WI38 (cell line): ENCODE results near the gene LCOR.

ENCODE experiments used
- H3K4me3 ChIP-seq: 2 replicates; pipeline ENCODE4 v1.5.1; 2011; ENCODE audit warnings: low read depth, mild to moderate bottlenecking, control low read depth, low read length
- TF ChIP-seq, protein P1 (sequence below): IDR thresholded peaks from 2 replicates; pipeline ENCODE4 v1.5.1; 2012; ENCODE audit warnings: low read depth, mild to moderate bottlenecking, control low read depth, low read length

Gene LCOR

DNA sequence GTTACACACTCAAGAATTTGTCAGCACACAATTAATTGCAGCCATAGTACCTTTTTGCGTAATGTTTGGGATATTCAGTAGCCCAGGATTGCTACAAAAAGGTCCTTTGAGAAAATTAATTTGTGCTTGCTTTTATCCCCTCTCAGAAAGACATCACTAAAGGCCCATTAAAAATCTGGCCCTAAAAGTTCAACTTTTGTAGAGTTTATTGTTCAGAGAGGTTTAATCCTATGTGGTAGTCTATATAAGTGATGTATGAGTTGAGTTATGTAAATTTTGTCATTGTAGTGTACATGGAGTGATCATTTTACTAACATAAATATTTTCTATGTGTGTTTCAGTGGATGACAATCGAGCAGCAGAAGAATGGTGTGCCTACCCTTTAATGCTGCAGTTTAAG, 126.0 kb downstream of the LCOR start:
- TF ChIP-seq, protein P1, sequence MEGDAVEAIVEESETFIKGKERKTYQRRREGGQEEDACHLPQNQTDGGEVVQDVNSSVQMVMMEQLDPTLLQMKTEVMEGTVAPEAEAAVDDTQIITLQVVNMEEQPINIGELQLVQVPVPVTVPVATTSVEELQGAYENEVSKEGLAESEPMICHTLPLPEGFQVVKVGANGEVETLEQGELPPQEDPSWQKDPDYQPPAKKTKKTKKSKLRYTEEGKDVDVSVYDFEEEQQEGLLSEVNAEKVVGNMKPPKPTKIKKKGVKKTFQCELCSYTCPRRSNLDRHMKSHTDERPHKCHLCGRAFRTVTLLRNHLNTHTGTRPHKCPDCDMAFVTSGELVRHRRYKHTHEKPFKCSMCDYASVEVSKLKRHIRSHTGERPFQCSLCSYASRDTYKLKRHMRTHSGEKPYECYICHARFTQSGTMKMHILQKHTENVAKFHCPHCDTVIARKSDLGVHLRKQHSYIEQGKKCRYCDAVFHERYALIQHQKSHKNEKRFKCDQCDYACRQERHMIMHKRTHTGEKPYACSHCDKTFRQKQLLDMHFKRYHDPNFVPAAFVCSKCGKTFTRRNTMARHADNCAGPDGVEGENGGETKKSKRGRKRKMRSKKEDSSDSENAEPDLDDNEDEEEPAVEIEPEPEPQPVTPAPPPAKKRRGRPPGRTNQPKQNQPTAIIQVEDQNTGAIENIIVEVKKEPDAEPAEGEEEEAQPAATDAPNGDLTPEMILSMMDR = no peak

DNA sequence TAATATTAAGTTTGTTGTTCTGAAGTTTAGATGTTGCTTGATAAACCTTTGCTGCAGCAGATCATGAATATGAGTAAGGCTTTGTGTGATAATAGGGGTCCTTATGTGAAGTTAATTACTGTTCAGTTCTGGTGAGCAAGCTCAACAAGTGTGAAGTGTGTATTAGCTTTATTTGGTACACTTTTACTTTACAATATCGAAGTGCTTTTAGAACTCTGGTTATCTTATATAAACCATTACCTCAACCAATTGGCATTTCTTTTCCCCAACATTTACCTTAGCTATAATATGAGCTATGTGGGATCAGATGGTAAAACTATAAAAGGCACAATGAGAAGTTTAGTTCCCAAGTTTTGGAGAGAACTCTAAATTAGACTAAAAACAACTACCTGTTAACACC, 127.6 kb downstream of the LCOR start:
- TF ChIP-seq, protein P1 = no peak
- no peak overlapping the region for H3K4me3 ChIP-seq

More for the DNA sequence above, 126.0 kb downstream of the LCOR start:
- H3K4me3 ChIP-seq = no peak overlapping the region

DNA sequence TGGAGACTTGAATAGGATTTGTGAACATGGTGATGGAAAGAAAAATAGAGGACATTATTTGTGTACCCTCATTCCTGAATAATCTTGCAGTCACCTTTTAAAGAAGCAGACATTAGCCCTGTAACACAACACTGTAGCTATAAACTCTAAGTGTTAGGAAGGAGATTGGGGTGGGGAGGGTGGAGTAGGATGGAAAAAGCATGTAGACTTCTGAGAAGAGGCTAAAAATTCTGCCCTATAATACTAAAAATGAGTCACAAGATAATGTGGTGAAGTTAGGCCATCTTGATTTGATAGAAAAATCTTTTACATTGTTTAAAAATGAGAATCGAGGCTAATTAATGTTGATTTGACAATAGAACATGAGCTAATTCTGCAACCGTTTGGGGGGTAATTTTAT, 128.8 kb downstream of the LCOR start:
- no peak overlapping the region for H3K4me3 ChIP-seq
- TF ChIP-seq, protein P1 = no peak

DNA sequence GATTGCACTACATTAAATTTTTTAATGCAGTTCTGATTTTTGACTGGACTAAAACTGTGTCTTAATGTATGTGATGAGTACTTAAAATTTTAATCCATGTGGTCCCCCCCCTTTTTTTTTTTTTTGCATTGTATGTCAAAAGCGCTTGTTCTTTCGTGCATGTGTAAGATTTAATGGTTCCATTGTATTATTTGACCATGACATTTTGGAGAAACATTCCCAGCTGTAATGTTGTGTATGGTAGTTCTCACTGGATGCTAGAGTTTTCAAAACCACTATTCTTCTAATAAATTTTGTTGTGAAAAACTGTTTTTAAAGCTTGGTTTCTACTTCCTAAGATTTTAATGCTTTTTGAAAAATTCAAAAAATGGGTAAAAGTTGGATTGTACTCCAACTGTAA, 132.0 kb downstream of the LCOR start:
- H3K4me3 ChIP-seq = no peak overlapping the region
- TF ChIP-seq, protein P1 = no peak

DNA sequence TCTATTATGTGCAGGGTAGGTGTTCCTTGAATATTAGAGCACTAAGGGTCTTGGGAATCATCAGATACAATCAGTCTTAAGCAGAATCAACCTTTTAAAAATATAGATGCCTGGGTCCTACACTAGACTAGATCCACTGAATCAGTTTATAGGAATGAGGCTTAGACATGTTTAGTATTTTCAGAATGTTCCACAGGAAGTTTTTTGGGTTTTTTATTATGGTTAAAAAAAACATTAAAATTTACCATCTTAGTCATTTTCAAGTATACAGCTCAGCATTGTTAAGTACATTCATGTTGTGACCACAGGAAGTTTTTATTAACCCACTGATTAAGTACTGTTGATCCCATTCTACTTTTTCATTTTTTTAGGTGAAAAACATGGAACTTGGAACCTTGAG, 135.7 kb downstream of the LCOR start:
- TF ChIP-seq, protein P1 = no peak
- no peak overlapping the region for H3K4me3 ChIP-seq

DNA sequence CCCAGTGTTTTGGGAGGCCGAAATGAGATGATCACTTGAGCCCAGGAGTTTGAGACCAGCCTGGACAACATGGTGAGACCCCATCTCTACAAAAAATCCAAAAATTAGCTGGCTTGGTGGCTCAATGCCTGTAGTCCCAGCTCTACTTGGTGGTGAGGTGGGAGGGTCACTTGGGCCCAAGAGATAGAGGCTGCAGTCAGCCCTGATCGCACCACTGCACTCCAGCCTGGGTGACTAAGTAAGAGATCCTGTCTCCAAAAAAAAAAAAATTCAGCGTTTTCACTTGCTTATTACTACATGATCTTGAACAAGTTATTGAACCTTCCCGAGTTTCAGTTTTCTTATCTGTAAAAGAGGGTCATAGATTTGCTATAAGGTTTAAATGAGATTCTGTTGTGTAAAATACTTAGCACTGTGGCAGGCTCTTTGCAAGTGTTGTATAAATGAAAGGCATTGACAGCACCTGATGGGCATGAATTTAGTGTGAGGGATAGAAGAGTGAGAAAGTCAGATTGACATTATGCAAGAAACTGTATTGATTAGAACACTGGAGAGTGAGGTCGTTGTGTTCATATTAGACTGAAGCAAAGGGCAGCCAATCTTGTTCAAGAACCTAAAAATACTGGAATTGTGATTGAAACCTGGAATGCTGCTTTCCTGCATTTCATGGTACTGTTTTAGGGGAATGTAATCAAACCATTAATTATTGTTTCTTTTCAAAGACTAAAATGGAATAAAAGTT, 136.8 kb downstream of the LCOR start:
- TF ChIP-seq, protein P1 = no peak
- H3K4me3 ChIP-seq = no peak overlapping the region

DNA sequence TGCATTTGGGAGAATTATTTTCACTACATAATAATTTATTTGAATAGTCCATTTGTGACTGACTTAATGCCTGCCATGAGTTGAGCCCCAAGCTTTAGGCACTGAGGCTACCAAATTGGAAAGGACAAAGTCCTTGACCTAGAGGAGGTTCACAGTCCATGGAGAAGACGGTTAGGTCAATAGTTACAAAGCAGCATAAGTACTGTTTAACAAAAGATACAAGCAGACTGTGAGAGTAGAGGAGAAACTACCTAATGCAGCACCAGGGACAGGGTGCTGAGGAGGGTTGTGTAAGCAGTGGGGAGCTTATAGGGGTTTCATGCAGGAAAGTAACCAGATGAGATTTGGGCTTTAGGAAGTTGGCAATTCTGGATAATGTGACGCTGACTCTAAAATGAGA, 139.2 kb downstream of the LCOR start:
- H3K4me3 ChIP-seq = no peak overlapping the region
- TF ChIP-seq, protein P1 = no peak
